IMR-90 (cell line): ENCODE measurements around the gene CD46. TPM values are rescaled to one million over a fixed set of nuclear protein-coding genes. Genes with fewer than 3 reads are reported as not detected.

Experiments
- ATAC-seq: fragments of 200-7000 bp; cut with Tn5 transposase; 2 replicates; pipeline ENCODE4 v1.9.1; 2020; ENCODE audit warnings: low read depth, mild to moderate bottlenecking, moderate library complexity
- BruUV-seq: library from RNA; stranded (reverse); fragments of 400-500 nt; replicated peaks from 2 replicates; lab custom pipeline; 2021; lab: Mats Ljungman, UMichigan
- CTCF ChIA-PET: fragments of 300-600 bp; formaldehyde crosslinking; extraction: SDS; loops from one replicate; lab custom pipeline; 2021; ENCODE audit warnings: antibody characterized with exemption; lab: Yijun Ruan, JAX
- POLR2A ChIA-PET: fragments of 300-600 bp; sonication (Branson Sonifier 250); formaldehyde crosslinking; loops from one replicate; lab custom pipeline; 2022; ENCODE audit warnings: antibody characterized with exemption; ENCODE audit not compliant: unreplicated experiment; lab: Charles Lee
- DNase-seq: peaks from one replicate; pipeline ENCODE4 v3.0.0; 2013
- H2AFZ ChIP-seq: replicated peaks from 2 replicates; pipeline ENCODE3; 2013; ENCODE audit warnings: low read length, mild to moderate bottlenecking; ENCODE audit not compliant: poor library complexity
- H2AK5ac ChIP-seq: 2 replicates; pipeline ENCODE4 v1.6.1; 2013; ENCODE audit warnings: low read depth, low read length, inconsistent platforms
- H2AK9ac ChIP-seq: replicated peaks from 2 replicates; pipeline ENCODE3; 2013; ENCODE audit warnings: mild to moderate bottlenecking, low read depth, low read length, moderate library complexity; ENCODE audit not compliant: poor library complexity
- H2BK120ac ChIP-seq: 2 replicates; pipeline ENCODE4 v1.6.1; 2013; ENCODE audit warnings: low read depth, low read length, inconsistent platforms
- H2BK15ac ChIP-seq: 3 replicates; pipeline ENCODE4 v1.6.1; 2013; ENCODE audit warnings: low read depth, low read length, inconsistent platforms
- H2BK20ac ChIP-seq: 2 replicates; pipeline ENCODE4 v1.6.1; 2013; ENCODE audit warnings: low read depth, mild to moderate bottlenecking, inconsistent platforms, low read length, moderate library complexity
- H2BK5ac ChIP-seq: 2 replicates; pipeline ENCODE4 v1.6.1; 2013; ENCODE audit warnings: mild to moderate bottlenecking, low read depth, low read length, inconsistent platforms; ENCODE audit not compliant: poor library complexity, severe bottlenecking
- H3K14ac ChIP-seq: replicated peaks from 2 replicates; pipeline ENCODE4 v1.6.1; 2013; ENCODE audit warnings: low read depth, low read length, inconsistent platforms
- H3K18ac ChIP-seq: 2 replicates; pipeline ENCODE4 v1.6.1; 2013; ENCODE audit warnings: low read depth, low read length, control low read depth
- H3K23ac ChIP-seq: 2 replicates; pipeline ENCODE4 v1.6.1; 2013; ENCODE audit warnings: low read depth, low read length, inconsistent platforms
- H3K27ac ChIP-seq: 2 replicates; pipeline ENCODE4 v1.5.1; 2013; ENCODE audit warnings: mild to moderate bottlenecking, control low read depth, low read length; ENCODE audit not compliant: insufficient read depth
- H3K27me3 ChIP-seq: 2 replicates; pipeline ENCODE4 v1.6.1; 2013; ENCODE audit warnings: low read length; ENCODE audit not compliant: control insufficient read depth, insufficient read depth
- H3K36me3 ChIP-seq: 2 replicates; pipeline ENCODE4 v1.6.1; 2013; ENCODE audit warnings: low read length, mixed read lengths; ENCODE audit not compliant: control insufficient read depth, insufficient read depth
- H3K4ac ChIP-seq: 2 replicates; pipeline ENCODE4 v1.6.1; 2013; ENCODE audit warnings: low read depth, low read length, inconsistent platforms
- H3K4me1 ChIP-seq: 2 replicates; pipeline ENCODE4 v1.6.1; 2013; ENCODE audit warnings: low read length, mixed read lengths; ENCODE audit not compliant: control insufficient read depth, insufficient read depth
- H3K4me2 ChIP-seq: 2 replicates; pipeline ENCODE4 v1.6.1; 2013; ENCODE audit warnings: low read depth, mild to moderate bottlenecking, control low read depth, low read length, moderate library complexity
- H3K4me3 ChIP-seq: 2 replicates; pipeline ENCODE4 v1.5.1; 2013; ENCODE audit warnings: low read depth, mild to moderate bottlenecking, control low read depth, low read length, moderate library complexity; ENCODE audit not compliant: insufficient read depth
- H3K56ac ChIP-seq: 2 replicates; pipeline ENCODE4 v1.6.1; 2013; ENCODE audit warnings: low read length, inconsistent platforms; ENCODE audit not compliant: insufficient read depth; ENCODE audit errors: extremely low read depth
- H3K79me1 ChIP-seq, 2 experiments: 2 replicates each; pipeline ENCODE4 v1.6.1; 2013; ENCODE audit warnings: low read length in 2 of 2, inconsistent platforms in 1 of 2, low read depth in 1 of 2
- H3K9ac ChIP-seq: 2 replicates; pipeline ENCODE4 v1.6.1; 2013; ENCODE audit warnings: low read depth, low read length, control low read depth
- H3K9me1 ChIP-seq: 2 replicates; pipeline ENCODE4 v1.6.1; 2013; ENCODE audit warnings: low read length, inconsistent platforms; ENCODE audit not compliant: insufficient read depth
- H3K9me3 ChIP-seq: 2 replicates; pipeline ENCODE4 v1.6.1; 2013; ENCODE audit warnings: low read length; ENCODE audit not compliant: control insufficient read depth, insufficient read depth
- H4K20me1 ChIP-seq: 2 replicates; pipeline ENCODE4 v1.6.1; 2013; ENCODE audit warnings: low read length, inconsistent platforms; ENCODE audit not compliant: insufficient read depth
- H4K5ac ChIP-seq: 2 replicates; pipeline ENCODE4 v1.6.1; 2013; ENCODE audit warnings: mild to moderate bottlenecking, low read depth, low read length, control low read depth
- H4K8ac ChIP-seq, 2 experiments: 2 replicates each; pipeline ENCODE4 v1.6.1; 2013; ENCODE audit warnings: low read depth in 2 of 2, low read length in 2 of 2, control low read depth in 1 of 2, inconsistent platforms in 1 of 2
- H4K91ac ChIP-seq: 2 replicates; pipeline ENCODE4 v1.6.1; 2013; ENCODE audit warnings: low read depth, low read length, inconsistent platforms; ENCODE audit not compliant: insufficient read depth
- CTCF ChIP-seq: conservative IDR thresholded peaks from 2 replicates; pipeline ENCODE4 v1.5.1; 2012; ENCODE audit warnings: mild to moderate bottlenecking, low read depth, low read length, improper control_type of control experiment
- MAFK ChIP-seq: IDR thresholded peaks from 2 replicates; pipeline ENCODE4 v1.6.1; 2012; ENCODE audit warnings: low read depth, low read length, improper control_type of control experiment
- RAD21 ChIP-seq: IDR thresholded peaks from 2 replicates; pipeline ENCODE4 v1.6.1; 2012; ENCODE audit warnings: low read length, improper control_type of control experiment
- SMC3 ChIP-seq: fragments of 150-350 bp; IDR thresholded peaks from 2 replicates; pipeline ENCODE4 v1.6.1; 2016; ENCODE audit warnings: low read depth, mild to moderate bottlenecking, antibody characterized with exemption, low read length, moderate library complexity
- WGBS, 2 experiments: methylation state at CpG; one replicate each; pipeline versions ENCODE4 v1.1.5 to v1.1.7; 2013; ENCODE audit warnings: missing lambda C conversion rate in 2 of 2; ENCODE audit not compliant: insufficient read length in 1 of 2; ENCODE audit errors: extremely low coverage in 2 of 2; 5-methylcytosine and 5-hydroxymethylcytosine counted together
- dilution Hi-C: fragments of 300-500 bp; cut with HindIII; formaldehyde crosslinking; loops from one replicate; pipeline ENCODE4 v1.14.3; 2018; ENCODE audit warnings: low sequenced_read_pairs; ENCODE audit not compliant: unreplicated experiment
- in situ Hi-C: fragments of 300-500 bp; cut with MboI; formaldehyde crosslinking; loops from 3 replicates; pipeline ENCODE4 v1.14.3; 2019; ENCODE audit warnings: low sequenced_read_pairs, inconsistent platforms, mixed read lengths
- intact Hi-C: fragments of 100-400 bp; cut with micrococcal nuclease; formaldehyde crosslinking; loops from 2 replicates; pipeline ENCODE4 v1.10.0; 2022
- polyA plus RNA-seq, 3 experiments: library from polyadenylated mRNA; depleted of rRNA; stranded (reverse); fragments of >200 nt; gene quantifications; 2 replicates each; pipeline ENCODE4 v1.2.3, GENCODE V29; 2012; ENCODE audit warnings: low replicate concordance in 1 of 3
- total RNA-seq: library from RNA; depleted of rRNA; stranded (reverse); fragments of >200 nt; gene quantifications from 2 replicates; pipeline ENCODE4 v1.2.3, GENCODE V29; 2012
- TF ChIP-seq, protein P1 (sequence below): fragments of 150-350 bp; IDR thresholded peaks from 2 replicates; pipeline ENCODE4 v1.6.1; 2017; ENCODE audit warnings: mild to moderate bottlenecking, antibody characterized with exemption, low read length, low read depth

CD46 gene
- total and polyA plus RNA-seq, 2 of the 4 experiments (the other 2 are of a cell fraction) = 37.1 to 82.0 TPM

DNA sequence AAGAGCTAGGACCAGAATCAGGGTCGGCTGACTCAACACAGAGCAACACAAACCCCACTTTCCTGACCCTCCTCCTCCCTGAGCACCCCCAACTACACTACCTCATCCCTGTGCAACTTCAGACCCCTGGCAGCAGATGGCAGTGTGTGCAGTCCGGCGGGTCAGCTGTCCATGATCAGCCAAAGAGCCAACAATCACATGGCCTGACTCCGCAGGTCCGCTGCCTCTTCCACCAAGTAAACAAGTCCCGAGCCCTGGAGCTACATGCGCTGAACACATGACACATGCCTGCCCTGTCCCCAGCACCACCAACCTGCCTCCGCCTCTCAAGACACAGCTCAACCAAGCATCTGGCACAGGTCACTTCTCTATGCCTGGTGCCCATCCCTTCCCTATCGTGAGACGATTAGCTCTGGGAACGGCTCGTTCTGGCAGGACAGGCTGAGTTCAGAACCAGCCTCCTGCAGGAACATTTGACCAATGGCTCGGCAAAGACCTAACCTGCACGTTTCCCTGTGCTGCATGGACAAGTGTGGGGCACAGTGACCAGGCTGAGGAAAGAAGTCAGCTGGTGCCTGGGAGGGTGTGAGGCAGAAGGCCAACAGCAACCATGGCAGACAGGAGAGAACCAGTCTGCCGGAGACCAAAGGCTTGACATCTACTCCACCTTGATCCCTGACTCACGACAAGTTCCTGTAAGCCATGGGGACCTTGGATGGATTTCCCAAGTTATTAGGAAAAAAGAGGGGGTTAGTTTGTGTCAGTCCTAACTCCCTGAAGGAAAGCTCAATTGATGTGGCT lies 60.3 kb downstream of the CD46 start:
- no peak overlapping the region for H2AFZ ChIP-seq
- dilution Hi-C loops = no loop called here
- no peak overlapping the region for H4K5ac ChIP-seq
- no peak overlapping the region for H3K56ac ChIP-seq
- H3K4me2 ChIP-seq = no peak overlapping the region
- H3K79me1 ChIP-seq = no peaks in the 10 kb centered on the region
- no peak overlapping the region for H3K9ac ChIP-seq
- no peak overlapping the region for H2BK20ac ChIP-seq
- no peak overlapping the region for H2AK9ac ChIP-seq
- ChIA-PET CTCF (interaction anchor here (0.6 to 1.4 kb wide), 5 partner anchors 9 to 534 kb away, joined by 3 to 5 read pairs (median 3); no protein-coding TSS in a partner anchor), POLR2A (no interaction called here)
- no peak overlapping the region for H2BK120ac ChIP-seq
- WGBS, 2 experiments = 90% methylated on average over 11 of the region's 16 CpGs; no CpG with 5 or more reads in 1 of the 2 experiments
- no TSS peak for BruUV-seq
- no peak overlapping the region for H3K14ac ChIP-seq
- intact Hi-C loops = no loop called here
- DNase-seq (peak; percentile 32), ATAC-seq (peak; percentile 47)
- H3K9me3 ChIP-seq = no peaks in the 10 kb centered on the region
- in situ Hi-C loops = no loop called here
- TF ChIP-seq SMC3 = 0 out of 2 replicates have a peak, but pooled peaks have one; percentile 28
- TF ChIP-seq CTCF = peak; percentile 43
- TF ChIP-seq, protein P1, sequence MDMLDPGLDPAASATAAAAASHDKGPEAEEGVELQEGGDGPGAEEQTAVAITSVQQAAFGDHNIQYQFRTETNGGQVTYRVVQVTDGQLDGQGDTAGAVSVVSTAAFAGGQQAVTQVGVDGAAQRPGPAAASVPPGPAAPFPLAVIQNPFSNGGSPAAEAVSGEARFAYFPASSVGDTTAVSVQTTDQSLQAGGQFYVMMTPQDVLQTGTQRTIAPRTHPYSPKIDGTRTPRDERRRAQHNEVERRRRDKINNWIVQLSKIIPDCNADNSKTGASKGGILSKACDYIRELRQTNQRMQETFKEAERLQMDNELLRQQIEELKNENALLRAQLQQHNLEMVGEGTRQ = peak; percentile 51; the same call in 1 of the 2 replicates
- peak; percentile 37 for TF ChIP-seq RAD21
- no peak for TF ChIP-seq MAFK
- H2AK5ac ChIP-seq = peak overlapping the region; percentile 24; the same call in 1 of the 2 replicates
- no peak overlapping the region for H4K91ac ChIP-seq
- H3K4me1 ChIP-seq = peaks cover 9% of the 10 kb centered on the region
- H4K8ac ChIP-seq = no peak overlapping the region
- no peak overlapping the region for H3K23ac ChIP-seq
- no peak overlapping the region for H3K18ac ChIP-seq
- 0 out of 2 replicates have a peak, but pooled peaks cover 13% of the 10 kb centered on the region for H3K9me1 ChIP-seq
- no peaks in the 10 kb centered on the region for H4K20me1 ChIP-seq
- H2BK15ac ChIP-seq = no peak overlapping the region
- no peak overlapping the region for H2BK5ac ChIP-seq
- no peak overlapping the region for H3K4ac ChIP-seq
- H3K27ac ChIP-seq = no peak overlapping the region
- H3K4me3 ChIP-seq = no peak overlapping the region
- peaks cover 18% of the 10 kb centered on the region; the same call in 1 of the 2 replicates for H3K36me3 ChIP-seq
- no peaks in the 10 kb centered on the region for H3K27me3 ChIP-seq
